Activated CD8-positive, alpha-beta memory T cell treated with anti-CD3 and anti-CD28 coated beads, Interleukin-2, amount 50 U/mL, for 4 hours (primary cell): ENCODE results near the gene ITPR1.

Experiments used
- DNase-seq: peaks from one replicate; pipeline ENCODE4 v3.0.0-alpha.2; 2020

ITPR1 gene

GRCh38 chr3:4726549-4726948, 233.4 kb downstream of the ITPR1 start:
- no peak for DNase-seq

DNA sequence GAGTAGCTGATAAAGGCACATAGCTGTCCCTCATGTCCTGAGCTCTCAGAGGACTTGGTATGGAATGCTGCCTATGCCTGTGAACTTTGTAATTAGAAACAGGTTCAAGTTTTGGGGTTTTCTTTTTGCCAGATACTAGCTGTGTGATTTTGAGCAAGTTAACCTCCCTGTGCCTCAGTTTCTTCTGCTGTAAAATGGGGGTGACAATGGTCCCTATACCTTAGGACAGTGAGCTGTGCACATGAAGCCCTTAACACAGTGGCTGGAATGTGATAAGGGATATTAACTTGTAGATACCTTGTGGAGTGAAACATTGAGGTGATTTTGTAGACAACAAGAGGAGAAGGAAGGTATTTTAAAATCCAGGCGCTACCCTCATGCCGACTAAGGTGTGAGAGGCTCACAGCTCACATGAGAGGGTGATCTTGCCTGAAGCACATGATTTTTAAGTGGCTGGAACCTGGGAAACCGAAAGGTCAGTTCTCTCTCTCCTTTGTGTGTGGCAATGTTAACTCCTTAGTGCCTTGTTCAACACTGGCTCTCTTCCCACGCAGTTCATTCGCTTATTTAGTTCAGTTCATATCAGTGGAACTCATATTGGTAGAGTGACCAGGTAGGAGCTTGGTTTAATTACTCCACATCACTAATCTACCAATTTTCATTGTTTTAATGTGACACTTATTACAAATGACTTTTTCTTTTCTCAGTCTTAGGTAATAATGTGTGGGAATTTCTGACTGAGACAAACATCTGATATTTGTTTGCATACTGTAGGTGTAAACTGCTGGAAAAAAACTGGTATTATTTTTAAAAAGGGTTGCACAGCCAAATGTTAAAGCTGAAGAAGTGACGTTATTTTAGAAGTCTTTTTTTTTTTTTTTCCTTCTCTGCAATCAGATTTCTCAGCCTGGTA, 236.2 kb downstream of the ITPR1 start:
- no peak for DNase-seq

DNA sequence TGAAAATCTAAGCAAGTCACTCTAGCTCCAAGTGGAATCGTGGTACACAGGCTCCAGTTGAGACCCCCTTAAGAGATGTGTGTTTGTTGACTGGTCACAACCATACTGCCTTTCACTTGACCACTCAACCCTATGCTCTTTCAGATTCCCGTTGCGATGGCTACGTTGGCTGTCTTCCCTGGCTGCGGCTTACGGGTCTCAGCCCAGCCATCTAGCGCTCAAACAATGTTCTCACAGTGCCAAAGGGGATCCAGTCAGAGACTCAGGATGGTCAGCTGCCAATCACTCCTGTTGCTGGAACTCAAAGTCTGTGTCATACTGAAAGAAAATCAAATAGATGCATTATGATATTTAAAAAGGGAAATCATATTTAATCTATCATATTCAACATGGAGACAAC, 237.6 kb downstream of the ITPR1 start:
- no peak for DNase-seq

GRCh38 chr3:4731543-4732111, 238.5 kb downstream of the ITPR1 start:
- no peak for DNase-seq

- no peak for DNase-seq
These were observed 239.8 kb downstream of the ITPR1 start for GRCh38 chr3:4732925-4733324.

DNA sequence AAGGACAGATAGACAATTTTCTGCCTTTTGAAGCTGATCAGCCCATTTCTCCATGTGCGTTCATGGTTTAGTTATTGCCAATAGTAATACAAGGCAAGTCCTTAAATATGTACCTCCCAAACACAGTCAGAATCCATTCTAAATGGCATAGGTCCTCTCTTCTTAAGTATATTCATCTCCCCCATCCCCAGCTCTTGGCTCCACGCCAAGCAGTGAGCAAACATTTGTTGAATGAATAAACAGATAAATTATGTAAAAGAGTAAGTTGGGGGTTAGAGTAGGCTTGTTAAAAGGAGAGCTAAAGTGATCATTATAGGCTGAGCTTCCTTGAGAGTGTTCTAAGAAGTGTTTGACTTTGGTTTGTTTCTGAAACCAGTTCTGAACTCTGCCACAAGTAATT, 241.3 kb downstream of the ITPR1 start:
- no peak for DNase-seq

DNA sequence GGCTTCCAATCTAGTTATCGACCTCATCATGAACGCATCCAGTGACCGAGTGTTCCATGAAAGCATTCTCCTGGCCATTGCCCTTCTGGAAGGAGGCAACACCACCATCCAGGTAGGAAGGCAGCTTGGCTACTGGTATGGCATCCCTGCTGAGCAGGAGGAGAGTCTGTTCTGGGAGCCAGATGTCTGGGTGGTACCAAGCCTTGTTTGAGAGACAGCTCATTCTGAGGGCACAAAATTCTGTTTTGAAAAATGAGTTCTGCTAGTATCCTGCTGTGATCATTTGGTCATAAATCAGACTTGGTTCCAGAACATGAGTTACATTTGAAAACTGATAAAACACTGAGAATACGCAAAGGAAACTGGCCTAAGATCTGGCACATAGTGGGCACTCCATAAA, 242.1 kb downstream of the ITPR1 start:
- no peak for DNase-seq

- DNase-seq = no peak
These were observed 243.2 kb downstream of the ITPR1 start for GRCh38 chr3:4736284-4736861.

- no peak for DNase-seq
These were observed 245.7 kb downstream of the ITPR1 start for GRCh38 chr3:4738737-4739274.

DNA sequence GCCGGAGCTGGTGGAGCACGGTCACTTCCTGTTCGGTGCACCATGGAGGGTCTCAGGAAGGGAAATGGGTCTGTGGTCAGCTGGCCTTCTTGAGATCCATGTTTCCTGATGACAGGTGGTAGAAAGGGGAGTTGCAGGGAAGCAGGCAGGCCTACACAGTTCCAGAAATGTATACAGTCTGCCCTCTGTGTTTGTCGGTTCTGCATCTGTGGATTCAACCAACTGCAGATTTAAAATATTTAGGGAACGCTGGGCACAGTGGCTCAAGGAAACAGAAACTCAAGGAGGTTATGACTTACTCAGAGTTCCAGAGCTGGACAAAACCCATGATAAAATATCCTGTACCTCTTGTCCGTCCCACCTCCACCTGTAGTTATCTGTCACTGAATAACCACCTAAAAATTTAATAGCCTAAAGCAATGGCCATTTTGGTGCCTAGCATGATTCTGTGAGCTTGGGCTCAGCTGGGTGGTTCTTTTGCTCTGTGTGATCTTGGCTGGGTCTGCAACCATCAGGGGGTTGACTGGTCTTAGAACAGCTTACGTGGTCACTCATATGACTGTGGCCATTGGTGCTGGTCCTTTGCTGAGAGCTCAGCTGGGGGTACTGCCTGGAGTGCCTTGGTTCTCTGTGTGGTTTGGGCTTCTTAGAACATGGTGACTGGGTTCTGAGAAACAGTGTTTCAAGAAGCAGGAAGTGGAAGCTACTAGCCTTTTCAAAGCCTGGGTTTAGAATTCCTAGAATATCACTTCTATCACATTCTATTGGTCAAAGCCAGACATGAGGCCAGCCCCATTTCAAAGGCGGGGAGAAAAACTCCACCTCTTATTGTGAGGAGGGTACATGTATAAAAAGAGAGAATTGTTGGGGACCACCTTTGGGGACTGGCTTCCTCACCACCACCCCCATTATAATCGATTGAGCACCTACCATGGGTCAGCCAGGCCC, 246.4 kb downstream of the ITPR1 start:
- no peak for DNase-seq

GRCh38 chr3:4740397-4741105, 247.4 kb downstream of the ITPR1 start:
- no peak for DNase-seq

- DNase-seq = no peak
These were observed 247.9 kb downstream of the ITPR1 start for GRCh38 chr3:4741106-4741403.

DNA sequence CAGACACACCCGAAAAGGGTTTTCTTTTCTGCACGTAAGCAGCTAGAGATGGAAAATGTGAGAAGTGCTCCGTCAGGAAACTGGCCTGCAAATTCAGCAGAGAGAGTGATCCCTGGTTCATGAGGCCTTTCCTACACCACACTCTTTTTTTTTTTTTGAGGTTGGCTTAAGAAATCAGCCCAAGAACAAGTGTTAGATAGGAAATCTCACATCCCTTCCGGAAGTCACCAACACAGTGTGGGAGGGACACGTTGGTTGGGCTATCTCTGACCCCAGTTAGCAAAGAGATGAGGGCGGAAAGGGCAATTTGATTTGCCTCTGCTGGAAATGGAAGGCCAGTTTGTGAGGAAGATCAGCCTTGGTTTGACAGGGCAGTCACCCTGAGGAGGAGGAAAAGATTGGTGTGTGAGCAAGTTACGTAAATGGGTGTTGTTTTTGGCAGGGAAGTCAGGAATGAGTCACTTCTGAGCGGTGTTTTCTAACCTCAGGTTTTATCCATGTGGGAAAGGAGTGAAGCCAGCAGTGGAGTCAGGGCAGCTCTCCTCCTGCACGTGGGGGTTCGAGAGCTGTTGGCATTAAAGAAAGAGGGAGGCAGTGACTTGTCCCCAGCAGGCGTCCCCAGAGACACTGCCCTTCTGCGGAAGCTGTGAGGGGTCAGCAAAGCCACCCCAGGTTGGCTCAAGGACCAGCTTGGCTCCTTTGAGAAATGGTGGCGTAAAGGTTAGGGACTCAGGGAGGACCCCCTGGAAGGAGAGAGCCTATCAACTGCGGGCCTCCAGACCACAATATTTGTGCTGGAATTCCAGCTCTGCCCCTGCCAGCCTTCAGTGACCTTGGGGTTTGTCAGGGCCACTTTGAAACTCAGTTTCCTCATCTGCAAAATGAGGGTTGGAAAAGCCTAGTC, 248.5 kb downstream of the ITPR1 start:
- no peak for DNase-seq

- DNase-seq = no peak
These were observed 249.2 kb downstream of the ITPR1 start for GRCh38 chr3:4742359-4742758.

- no peak for DNase-seq
These were observed 250.2 kb downstream of the ITPR1 start for GRCh38 chr3:4743371-4743770.

- no peak for DNase-seq
These were observed 251.5 kb downstream of the ITPR1 start for GRCh38 chr3:4744405-4745234.

DNA sequence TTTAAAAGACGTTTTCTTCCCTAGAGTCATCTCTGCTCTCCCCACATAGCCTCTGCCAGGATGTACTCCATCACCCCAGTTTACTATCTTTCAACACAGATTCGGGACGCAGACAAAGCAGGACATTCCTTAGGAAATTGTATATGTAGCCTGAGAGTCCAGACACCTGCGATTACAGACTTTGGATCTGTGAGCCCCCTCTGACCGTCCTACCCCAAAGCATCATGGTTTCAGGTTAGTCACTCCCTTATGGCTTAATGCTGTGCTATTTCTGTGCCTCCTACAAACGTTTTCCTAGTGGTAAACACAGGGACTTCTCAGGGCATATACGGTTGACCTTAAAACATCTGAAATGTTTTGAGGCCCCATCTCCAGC, 252.1 kb downstream of the ITPR1 start:
- DNase-seq = no peak

DNA sequence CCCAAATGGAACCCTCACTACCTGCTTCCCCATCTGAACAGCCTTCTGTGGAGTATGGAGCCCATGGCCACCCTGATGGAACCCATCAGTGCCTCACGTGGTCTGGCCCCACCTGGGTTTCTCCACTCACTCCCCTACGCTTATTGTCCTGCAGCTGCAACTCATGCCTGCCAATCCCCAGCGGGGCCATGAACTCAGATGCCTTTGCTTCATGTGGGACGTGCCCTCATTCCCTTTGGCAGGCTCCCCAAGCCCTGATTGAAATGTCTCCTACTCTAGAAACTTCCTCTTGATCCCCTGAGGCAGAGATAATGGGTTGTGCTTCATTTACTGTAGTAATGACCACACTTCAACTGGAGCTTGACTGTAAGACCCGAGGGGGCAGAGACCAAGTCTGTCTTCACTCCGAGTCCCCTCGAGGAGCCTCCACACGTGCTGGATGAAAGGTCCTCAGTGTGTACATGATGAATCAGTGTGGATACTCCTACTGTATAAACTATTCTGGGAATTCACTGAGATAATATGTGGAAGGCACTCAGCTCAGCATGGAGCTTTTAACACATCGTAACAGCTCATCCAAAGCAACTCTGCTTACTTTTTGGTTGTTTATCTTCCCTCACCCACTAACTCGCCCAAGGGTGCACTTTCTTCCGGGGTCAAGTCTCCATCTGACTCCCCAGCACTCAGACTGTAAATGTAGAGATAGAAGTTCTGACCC, 253.3 kb downstream of the ITPR1 start:
- DNase-seq = no peak

GRCh38 chr3:4748127-4748526, 255.0 kb downstream of the ITPR1 start:
- DNase-seq = no peak
